NT2/D1 (cell line): ENCODE measurements around the gene PSME1.

Experiments
- SUZ12 ChIP-seq: IDR thresholded peaks from 2 replicates; pipeline ENCODE4 v1.6.1; 2011; ENCODE audit not compliant: insufficient read length, insufficient read depth; ENCODE audit errors: extremely low read depth
- YY1 ChIP-seq: IDR thresholded peaks from 2 replicates; pipeline ENCODE4 v1.6.1; 2011; ENCODE audit not compliant: insufficient read length, insufficient read depth
- ZNF274 ChIP-seq: IDR thresholded peaks from 2 replicates; pipeline ENCODE4 v1.6.1; 2011; ENCODE audit warnings: mild to moderate bottlenecking, low read depth, low read length

DNA sequence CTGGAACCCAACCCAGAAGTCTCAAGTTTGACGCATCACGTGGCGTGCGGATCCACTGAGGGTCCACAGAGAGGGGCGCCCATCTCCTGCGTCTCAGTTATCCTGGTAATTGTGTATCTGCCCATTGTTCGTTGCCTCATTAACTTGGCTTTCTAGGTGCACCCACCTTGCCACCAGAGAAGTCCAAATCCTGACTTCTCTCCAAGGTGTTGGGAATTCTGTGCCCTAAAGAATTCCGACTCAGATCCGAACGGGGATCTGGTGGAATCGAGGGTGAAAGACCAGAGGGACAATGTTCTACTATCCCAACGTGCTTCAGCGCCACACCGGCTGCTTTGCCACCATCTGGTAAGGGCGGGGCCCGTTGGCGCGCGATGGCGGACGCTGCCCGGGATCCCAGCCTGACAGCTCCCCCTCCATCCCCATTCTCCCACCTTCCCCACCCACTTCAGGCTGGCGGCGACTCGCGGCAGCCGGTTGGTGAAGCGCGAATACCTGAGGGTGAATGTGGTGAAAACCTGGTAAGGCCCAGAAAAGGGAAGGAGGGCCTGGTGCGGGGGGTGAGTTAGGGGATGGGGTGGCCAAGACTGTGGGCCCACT, 36.4 kb downstream of the PSME1 start:
- TF ChIP-seq SUZ12 (no peak), YY1 (no peak), ZNF274 (no peak)
